ENCODE measurements around the gene MAML3. TPM values are rescaled to one million over a fixed set of nuclear protein-coding genes. Genes with fewer than 3 reads are reported as not detected.

The MAML3 gene
- total and polyA plus RNA-seq, 2 of the 13 experiments (the other 11 are each of a cell fraction or from before 2014, with no cell fraction given): 0.05 to 0.13 TPM

GRCh38 chr4:139857021-139857420 is 297.0 kb downstream of the MAML3 start (continued):
- TF ChIP-seq STAG1 (CRISPR knock-in tag; IDR thresholded peaks at IDR 0.05): peak; percentile 23; the same call in 1 of the 2 replicates
- no peak for TF ChIP-seq FOXP1 (IDR thresholded peaks at IDR 0.05)
- peak; percentile 78 for TF ChIP-seq FOXP1 (CRISPR knock-in tag; IDR thresholded peaks at IDR 0.05)
- no peak for TF ChIP-seq CAMTA2 (CRISPR knock-in tag; IDR thresholded peaks at IDR 0.05; ENCODE audit: borderline replicate concordance)
- TF ChIP-seq ZNF331 (CRISPR knock-in tag; IDR thresholded peaks at IDR 0.05): peak; percentile 75; the same call in 1 of the 2 replicates
- TF ChIP-seq ZNF354B (CRISPR knock-in tag; IDR thresholded peaks at IDR 0.05): no peak
- no peak for TF ChIP-seq ZNF598 (CRISPR knock-in tag; IDR thresholded peaks at IDR 0.05; ENCODE audit: borderline replicate concordance)
- TF ChIP-seq ZNF142 (CRISPR knock-in tag; IDR thresholded peaks at IDR 0.05): no peak
- no peak for TF ChIP-seq ZNF367 (CRISPR knock-in tag; IDR thresholded peaks at IDR 0.05; ENCODE audit: borderline replicate concordance)
- TF ChIP-seq MAFF (IDR thresholded peaks at IDR 0.05; ENCODE audit: low read depth, low read length): no peak
- TF ChIP-seq ZNF609 (CRISPR knock-in tag; IDR thresholded peaks at IDR 0.05; ENCODE audit: borderline replicate concordance): peak; percentile 61; the same call in 1 of the 2 replicates
- TF ChIP-seq ZNF44 (CRISPR knock-in tag; IDR thresholded peaks at IDR 0.05): no peak
- 0 out of 2 replicates have a peak, but pooled peaks have one; percentile 18 for TF ChIP-seq HMG20B (CRISPR knock-in tag; conservative IDR thresholded peaks at IDR 0.05)
- no peak for TF ChIP-seq ZNF441 (CRISPR knock-in tag; IDR thresholded peaks at IDR 0.05; ENCODE audit: borderline replicate concordance)
- TF ChIP-seq ZNF30 (CRISPR knock-in tag; IDR thresholded peaks at IDR 0.05): no peak
- TF ChIP-seq ZNF446 (CRISPR knock-in tag; IDR thresholded peaks at IDR 0.05): no peak
- no peak for TF ChIP-seq SKI (IDR thresholded peaks at IDR 0.05; ENCODE audit: partially characterized antibody)
- no peak for TF ChIP-seq ZUFSP (CRISPR knock-in tag; IDR thresholded peaks at IDR 0.05; ENCODE audit: borderline replicate concordance)
- TF ChIP-seq ZBTB7B (CRISPR knock-in tag; IDR thresholded peaks at IDR 0.05): peak; percentile 23; the same call in 1 of the 2 replicates
- no peak for TF ChIP-seq NPAS2 (CRISPR knock-in tag; IDR thresholded peaks at IDR 0.05; ENCODE audit: borderline replicate concordance)

Data from HepG2 (cell line).